Brain microvascular endothelial cell (primary cell): ENCODE data around the gene BMPER.

Source experiments
- DNase-seq: peaks from one replicate; pipeline ENCODE4 v3.0.0-alpha.2; 2020
- H3K27ac ChIP-seq: fragments of 250-450 bp; sonication (Bioruptor Pico); 2 replicates; pipeline ENCODE4 v1.5.1; 2020; ENCODE audit warnings: mild to moderate bottlenecking, moderate library complexity
- H3K27me3 ChIP-seq: fragments of 250-450 bp; sonication (Bioruptor Pico); replicated peaks from 2 replicates; pipeline ENCODE4 v1.5.1; 2020; ENCODE audit warnings: mild to moderate bottlenecking
- H3K36me3 ChIP-seq: fragments of 250-450 bp; sonication (Bioruptor Pico); replicated peaks from 2 replicates; pipeline ENCODE4 v1.5.1; 2020; ENCODE audit warnings: mild to moderate bottlenecking
- H3K4me3 ChIP-seq: 2 replicates; pipeline ENCODE4 v1.5.1; 2011; ENCODE audit warnings: low read depth, mild to moderate bottlenecking, control low read depth, low read length, moderate library complexity
- in situ Hi-C: cut with HindIII; loops from 2 replicates; pipeline ENCODE4 v1.10.0; 2017; ENCODE audit warnings: low sequenced_read_pairs, low pct_ligation_motif_present
- TF ChIP-seq, protein P1 (sequence below): IDR thresholded peaks from 2 replicates; pipeline ENCODE4 v1.5.1; 2011; ENCODE audit warnings: low read depth, mild to moderate bottlenecking, moderate library complexity, low read length, control low read depth, inconsistent platforms; ENCODE audit errors: missing control alignments

BMPER gene

DNA sequence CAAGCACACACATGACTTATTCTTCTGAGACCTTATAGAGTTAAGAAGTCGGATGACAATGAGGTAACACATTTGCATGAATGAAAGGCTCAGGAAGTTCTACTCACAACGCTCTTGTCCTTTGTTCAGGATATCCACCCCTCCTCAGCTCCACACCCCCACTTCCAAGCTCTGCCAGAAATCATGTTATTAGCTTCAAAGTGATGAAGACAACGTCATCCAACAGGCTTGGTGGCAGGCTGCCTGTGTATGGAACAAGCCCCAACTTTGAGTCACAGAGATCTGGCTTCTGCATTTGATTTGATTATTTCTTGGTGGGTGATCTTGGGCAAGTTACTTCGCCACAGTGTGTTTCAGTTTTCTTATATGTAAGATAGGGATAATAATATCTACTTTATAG is 12.4 kb upstream of the BMPER start:
- Histone ChIP-seq H3K4me3 (no peak overlapping the region), H3K36me3 (no peaks in the 10 kb centered on the region), H3K27me3 (no peaks in the 10 kb centered on the region), H3K27ac (no peak overlapping the region)
- DNase-seq, result no peak
- in situ Hi-C loops, result no loop called here
- TF ChIP-seq, protein P1, sequence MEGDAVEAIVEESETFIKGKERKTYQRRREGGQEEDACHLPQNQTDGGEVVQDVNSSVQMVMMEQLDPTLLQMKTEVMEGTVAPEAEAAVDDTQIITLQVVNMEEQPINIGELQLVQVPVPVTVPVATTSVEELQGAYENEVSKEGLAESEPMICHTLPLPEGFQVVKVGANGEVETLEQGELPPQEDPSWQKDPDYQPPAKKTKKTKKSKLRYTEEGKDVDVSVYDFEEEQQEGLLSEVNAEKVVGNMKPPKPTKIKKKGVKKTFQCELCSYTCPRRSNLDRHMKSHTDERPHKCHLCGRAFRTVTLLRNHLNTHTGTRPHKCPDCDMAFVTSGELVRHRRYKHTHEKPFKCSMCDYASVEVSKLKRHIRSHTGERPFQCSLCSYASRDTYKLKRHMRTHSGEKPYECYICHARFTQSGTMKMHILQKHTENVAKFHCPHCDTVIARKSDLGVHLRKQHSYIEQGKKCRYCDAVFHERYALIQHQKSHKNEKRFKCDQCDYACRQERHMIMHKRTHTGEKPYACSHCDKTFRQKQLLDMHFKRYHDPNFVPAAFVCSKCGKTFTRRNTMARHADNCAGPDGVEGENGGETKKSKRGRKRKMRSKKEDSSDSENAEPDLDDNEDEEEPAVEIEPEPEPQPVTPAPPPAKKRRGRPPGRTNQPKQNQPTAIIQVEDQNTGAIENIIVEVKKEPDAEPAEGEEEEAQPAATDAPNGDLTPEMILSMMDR, result no peak

DNA sequence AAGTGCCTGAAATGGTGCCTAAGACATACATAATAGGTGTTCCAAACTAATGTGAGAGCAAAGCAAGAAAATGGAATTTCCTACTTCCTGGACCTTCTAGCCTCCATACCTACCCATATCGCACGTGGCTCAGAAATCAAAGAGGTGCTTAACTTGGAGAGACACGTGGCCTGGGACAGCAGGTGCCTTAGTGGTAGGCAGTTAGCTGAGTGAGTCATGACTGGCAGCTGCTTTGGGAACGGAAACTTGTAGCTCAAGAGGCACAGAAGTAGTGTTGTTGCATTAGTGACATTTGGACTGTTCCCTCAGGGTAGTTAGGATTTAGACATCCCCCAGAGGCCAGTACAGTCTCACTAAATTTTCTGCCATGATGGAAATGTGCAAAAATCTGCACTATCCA is 12.0 kb upstream of the BMPER start:
- Histone ChIP-seq H3K27ac (no peak overlapping the region), H3K36me3 (no peaks in the 10 kb centered on the region), H3K4me3 (no peak overlapping the region), H3K27me3 (no peaks in the 10 kb centered on the region)
- no peak for DNase-seq
- TF ChIP-seq, protein P1, result no peak
- in situ Hi-C loops, result no loop called here

DNA sequence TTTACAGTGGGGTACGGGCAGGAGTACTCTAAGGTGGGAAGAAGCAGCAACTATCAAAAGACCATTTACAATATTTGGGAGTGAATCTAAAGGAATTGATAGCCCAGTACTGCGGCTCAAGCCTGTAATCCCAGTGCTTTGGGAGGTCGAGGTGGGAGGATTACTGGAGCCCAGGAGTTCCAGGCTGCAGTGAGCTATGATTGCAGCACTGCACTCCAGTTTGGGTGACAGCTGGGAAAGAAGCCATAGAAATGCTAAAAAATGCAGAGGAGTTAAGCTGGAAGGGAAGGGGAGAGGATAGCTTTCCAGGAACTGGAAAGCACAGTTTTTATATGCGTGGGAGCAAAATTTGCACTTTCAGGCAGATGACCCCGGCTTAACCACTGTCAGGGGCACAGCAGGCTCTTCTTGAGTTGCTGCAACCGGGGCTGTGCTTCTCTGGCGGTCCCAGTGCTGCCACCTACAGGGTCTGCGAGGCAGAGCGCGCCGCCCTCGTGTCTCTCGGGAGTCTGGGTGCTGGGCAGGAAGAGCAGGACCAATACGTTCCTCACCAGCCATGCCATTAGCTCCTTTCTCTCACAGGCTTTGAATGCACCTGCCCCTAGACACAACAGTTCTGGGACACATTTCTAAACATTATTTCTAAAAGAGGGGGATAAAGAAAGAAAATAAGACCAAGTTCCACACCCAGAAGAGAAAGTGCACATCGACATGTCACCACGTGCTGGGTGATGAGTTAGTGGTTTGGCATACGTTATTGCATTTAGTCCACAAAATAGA is 10.1 kb upstream of the BMPER start:
- H3K4me3 ChIP-seq, result no peak overlapping the region
- in situ Hi-C loops, result no loop called here
- peak; percentile 81 for DNase-seq
- TF ChIP-seq, protein P1, result peak; percentile 97
- H3K27me3 ChIP-seq, result no peaks in the 10 kb centered on the region
- no peaks in the 10 kb centered on the region for H3K36me3 ChIP-seq
- no peak overlapping the region for H3K27ac ChIP-seq

DNA sequence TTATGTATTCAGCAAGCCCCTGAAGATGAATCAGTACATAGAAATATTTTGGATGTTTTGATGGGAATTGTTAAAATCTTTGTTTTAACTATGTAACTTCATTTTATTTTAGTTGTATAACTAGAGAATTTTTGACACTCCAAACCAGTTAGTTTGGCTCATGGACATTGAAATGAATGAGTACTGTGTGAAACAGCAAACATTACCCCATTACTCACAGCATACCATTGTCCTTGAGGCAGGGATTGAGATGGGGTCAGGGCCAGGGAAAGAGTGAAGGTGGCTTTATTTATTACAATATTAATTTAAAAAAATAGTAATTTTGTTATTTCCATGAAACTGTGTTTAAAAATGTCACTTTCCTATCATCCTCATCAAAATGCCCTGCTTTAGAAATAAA is 4.8 kb upstream of the BMPER start:
- Histone ChIP-seq H3K27ac (no peak overlapping the region), H3K36me3 (no peaks in the 10 kb centered on the region), H3K27me3 (no peaks in the 10 kb centered on the region), H3K4me3 (no peak overlapping the region)
- in situ Hi-C loops, result no loop called here
- TF ChIP-seq, protein P1, result no peak
- DNase-seq, result no peak

DNA sequence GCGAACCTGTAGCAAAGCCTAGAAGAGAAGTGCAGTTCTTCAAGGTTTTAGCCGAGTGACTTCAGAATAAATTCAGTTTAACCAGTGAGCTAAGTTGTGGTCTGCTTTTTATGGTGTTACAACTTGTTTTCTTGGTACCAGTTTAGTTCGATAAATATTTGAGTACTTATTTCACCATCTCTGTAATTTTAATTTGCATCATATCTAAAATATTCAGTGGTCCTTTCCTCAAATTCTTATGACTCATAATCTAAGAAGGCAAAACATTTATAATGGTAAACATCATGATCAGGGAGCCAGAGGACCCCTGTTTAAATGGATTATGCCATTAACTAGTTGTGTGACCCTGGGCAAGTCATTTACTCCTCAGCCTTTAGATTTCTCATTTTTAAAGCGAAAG is 4.1 kb upstream of the BMPER start:
- Histone ChIP-seq H3K27me3 (no peaks in the 10 kb centered on the region), H3K4me3 (no peak overlapping the region), H3K36me3 (no peaks in the 10 kb centered on the region), H3K27ac (peak overlapping the region; percentile 48)
- no peak for DNase-seq
- in situ Hi-C loops, result no loop called here
- TF ChIP-seq, protein P1, result no peak

DNA sequence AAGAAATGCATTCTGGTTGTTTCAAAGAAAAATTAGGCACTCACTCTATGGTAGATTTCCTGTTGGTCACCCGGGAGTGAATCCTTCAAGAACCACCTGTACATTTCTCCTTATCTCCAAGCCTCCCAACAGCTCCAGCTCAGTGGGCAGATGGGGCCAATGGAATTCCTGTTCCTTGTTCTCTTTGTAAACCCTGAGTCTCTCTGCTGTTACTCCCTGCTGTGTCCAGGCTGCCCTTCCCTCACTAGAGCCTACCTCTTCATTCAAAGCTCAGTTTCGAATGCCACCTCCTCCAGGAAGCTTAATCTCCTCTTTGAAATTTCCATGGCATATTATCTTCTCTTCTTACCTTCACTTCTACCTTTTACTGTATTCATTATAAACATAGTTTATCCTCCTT is 3.5 kb upstream of the BMPER start:
- Histone ChIP-seq H3K27ac (no peak overlapping the region), H3K27me3 (no peaks in the 10 kb centered on the region), H3K36me3 (no peaks in the 10 kb centered on the region), H3K4me3 (no peak overlapping the region)
- TF ChIP-seq, protein P1, result no peak
- no peak for DNase-seq
- in situ Hi-C loops, result no loop called here
